IPS-18c (cell line): ENCODE measurements around the gene TUBA8.
"Not testable (repeated sequence)": the region's sequence is repeated elsewhere in the genome, so short reads cannot be mapped to it uniquely, and the experiment has no call there.

Source experiments
- H3K4me3 ChIP-seq: 2 replicates; pipeline ENCODE4 v1.7.0; 2013; ENCODE audit warnings: low read depth, mild to moderate bottlenecking, low read length, moderate library complexity; ENCODE audit not compliant: insufficient read depth
- H3K9me3 ChIP-seq: one replicate; pipeline ENCODE4 v1.6.1; 2013; ENCODE audit warnings: mild to moderate bottlenecking, low read length, moderate library complexity; ENCODE audit not compliant: control insufficient read depth, insufficient read depth

Gene TUBA8

GRCh38 chr22:18093661-18094060, 16.9 kb upstream of the TUBA8 start:
- peaks cover 2% of the 10 kb centered on the region for H3K9me3 ChIP-seq
- H3K4me3 ChIP-seq, result no peak overlapping the region

GRCh38 chr22:18095101-18095805, 15.4 kb upstream of the TUBA8 start:
- Histone ChIP-seq H3K4me3 (no peak overlapping the region), H3K9me3 (peaks cover 2% of the 10 kb centered on the region)

- no peak overlapping the region for H3K4me3 ChIP-seq
- H3K9me3 ChIP-seq, result peaks cover 2% of the 10 kb centered on the region
Measured at GRCh38 chr22:18096823-18097222, 13.8 kb upstream of the TUBA8 start.

GRCh38 chr22:18100781-18101180, 9.8 kb upstream of the TUBA8 start:
- H3K9me3 ChIP-seq, result peaks cover 3% of the 10 kb centered on the region
- H3K4me3 ChIP-seq, result no peak overlapping the region

GRCh38 chr22:18101536-18101935, 9.1 kb upstream of the TUBA8 start:
- Histone ChIP-seq H3K9me3 (peaks cover 6% of the 10 kb centered on the region), H3K4me3 (no peak overlapping the region)

GRCh38 chr22:18103527-18104269, 6.9 kb upstream of the TUBA8 start:
- Histone ChIP-seq H3K4me3 (no peak overlapping the region), H3K9me3 (peaks cover 7% of the 10 kb centered on the region)

- Histone ChIP-seq H3K9me3 (peaks cover 7% of the 10 kb centered on the region), H3K4me3 (no peak overlapping the region)
Measured at GRCh38 chr22:18104566-18104965, 6.0 kb upstream of the TUBA8 start.

DNA sequence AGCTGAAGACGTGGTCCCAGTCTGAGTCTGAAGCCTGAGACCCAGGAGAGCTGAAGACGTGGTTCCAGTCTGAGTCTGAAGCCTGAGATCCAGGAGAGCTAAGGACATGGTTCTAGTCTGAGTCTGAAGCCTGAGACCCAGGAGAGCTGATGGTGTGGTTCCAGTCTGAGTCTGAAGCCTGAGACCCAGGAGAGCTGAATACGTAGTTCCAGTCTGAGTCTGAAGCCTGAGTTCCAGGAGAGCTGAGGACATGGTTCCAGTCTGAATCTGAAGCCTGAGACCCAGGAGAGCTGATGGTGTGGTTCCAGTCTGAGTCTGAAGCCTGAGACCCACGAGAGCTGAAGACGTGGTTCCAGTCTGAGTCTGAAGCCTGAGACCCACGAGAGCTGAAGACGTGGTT, 4.6 kb upstream of the TUBA8 start:
- H3K4me3 ChIP-seq, H3K9me3 ChIP-seq: not testable (repeated sequence)

DNA sequence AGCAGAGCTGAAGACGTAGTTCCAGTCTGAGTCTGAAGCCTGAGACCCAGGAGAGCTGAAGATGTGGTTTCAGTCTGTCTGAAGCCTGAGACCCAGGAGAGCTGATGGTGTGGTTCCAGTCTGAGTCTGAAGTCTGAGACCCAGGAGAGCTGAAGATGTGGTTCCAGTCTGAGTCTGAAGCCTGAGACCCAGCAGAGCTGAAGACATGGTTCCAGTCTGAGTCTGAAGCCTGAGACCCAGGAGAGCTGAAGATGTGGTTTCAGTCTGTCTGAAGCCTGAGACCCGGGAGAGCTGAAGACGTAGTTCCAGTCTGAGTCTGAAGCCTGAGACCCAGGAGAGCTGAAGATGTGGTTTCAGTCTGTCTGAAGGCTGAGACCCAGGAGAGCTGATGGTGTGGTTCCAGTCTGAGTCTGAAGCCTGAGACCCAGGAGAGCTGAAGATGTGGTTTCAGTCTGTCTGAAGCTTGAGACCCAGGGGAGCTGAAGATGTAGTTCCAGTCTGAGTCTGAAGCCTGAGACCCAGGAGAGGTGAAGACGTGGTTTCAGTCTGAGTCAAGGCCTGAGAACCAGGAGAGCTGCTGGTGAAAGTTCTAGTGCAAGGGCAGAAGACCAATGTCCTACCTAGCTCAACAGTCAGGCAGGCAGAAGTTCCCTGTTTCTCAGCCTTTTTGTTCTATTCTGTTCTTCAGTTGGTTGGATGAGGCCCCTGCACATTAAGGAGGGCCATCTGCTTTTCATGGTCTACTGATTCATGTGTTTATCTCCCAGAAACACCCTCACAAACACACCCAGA, 3.9 kb upstream of the TUBA8 start:
- H3K4me3 ChIP-seq, H3K9me3 ChIP-seq: not testable (repeated sequence)

- Histone ChIP-seq H3K4me3 (no peak overlapping the region), H3K9me3 (peaks cover 7% of the 10 kb centered on the region)
Measured at GRCh38 chr22:18108187-18108586, 2.4 kb upstream of the TUBA8 start.

DNA sequence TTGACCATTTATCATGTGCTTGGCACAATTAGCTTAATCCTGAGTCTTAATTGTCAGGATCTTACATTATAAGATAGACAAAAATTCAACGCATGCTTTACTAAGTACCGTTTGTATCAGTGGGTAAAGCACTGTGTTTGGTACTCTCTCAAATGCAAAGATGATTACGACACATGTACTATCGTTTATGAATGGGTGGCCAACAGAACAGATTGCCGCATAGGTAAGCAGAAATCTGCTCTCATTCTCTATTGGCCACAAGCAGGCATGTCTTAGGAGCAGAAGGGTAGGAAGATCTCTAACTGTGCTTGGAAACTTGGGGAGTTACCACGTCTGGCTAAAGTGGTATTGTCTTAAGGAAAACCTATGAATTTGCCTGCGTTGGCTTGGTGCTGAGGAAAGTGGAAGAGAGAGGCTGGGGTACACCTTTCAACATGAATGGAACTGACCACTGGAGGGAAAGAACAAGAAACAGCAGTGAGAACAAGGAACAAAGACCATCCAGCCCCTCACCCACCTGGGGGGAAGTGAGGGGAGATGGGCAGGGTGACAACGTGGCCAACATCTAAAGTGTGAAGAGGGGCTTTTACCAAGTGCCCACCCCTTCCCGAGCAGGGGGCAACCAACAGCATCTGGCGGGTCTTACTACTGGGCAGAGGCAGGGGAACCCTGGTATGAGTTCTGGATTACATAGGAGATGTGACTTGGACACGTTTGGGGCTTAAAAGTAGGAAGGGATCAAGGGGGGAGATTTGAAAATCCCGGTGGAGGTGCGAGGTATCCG, 1.0 kb upstream of the TUBA8 start:
- Histone ChIP-seq H3K9me3 (peaks cover 7% of the 10 kb centered on the region), H3K4me3 (peak overlapping the region; percentile 49; the same call in 1 of the 2 replicates)

DNA sequence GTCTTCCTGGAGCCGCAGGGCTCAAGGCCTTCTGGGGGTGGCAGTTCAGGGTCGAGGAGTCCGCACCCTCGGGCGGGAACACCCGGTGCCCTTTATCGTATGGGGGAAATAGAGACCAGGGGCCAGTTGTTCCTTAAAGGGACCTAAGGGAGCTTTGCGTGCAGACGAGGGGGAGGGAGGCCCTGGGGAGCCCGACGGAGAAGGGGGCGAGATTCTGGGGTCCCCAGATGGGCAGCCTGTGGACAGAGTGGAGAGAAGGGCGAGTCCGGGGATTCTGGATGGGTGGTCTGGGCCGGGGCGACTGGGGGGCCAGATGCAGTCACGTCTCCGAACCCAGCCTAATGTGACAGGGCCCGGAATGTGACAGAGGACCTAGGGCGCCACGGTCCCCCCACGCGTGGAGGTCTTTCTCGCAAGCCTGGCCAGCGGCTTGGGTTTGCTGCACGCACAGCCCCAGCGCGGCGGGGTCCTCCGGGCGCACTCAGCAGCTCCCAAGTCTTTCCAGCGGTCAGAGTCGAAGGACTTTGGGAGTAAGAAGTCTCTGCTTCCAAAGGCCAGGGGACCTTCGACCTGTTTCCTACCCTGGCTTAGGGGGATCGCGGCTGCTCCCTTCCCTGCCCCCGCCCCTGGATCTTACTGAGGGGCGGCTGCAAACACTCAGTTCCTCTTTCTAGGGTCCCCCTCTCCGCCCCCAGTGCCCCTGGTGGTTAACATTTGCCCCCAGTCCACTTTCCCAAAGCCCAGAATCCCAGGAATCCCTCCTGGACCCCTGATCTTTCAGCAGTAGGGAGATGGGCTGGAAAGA, 547 bp downstream of the TUBA8 start:
- Histone ChIP-seq H3K9me3 (peaks cover 4% of the 10 kb centered on the region), H3K4me3 (peak overlapping the region; percentile 49)

GRCh38 chr22:18111759-18112330, 1.2 kb downstream of the TUBA8 start:
- Histone ChIP-seq H3K4me3 (no peak overlapping the region), H3K9me3 (peaks cover 2% of the 10 kb centered on the region)

DNA sequence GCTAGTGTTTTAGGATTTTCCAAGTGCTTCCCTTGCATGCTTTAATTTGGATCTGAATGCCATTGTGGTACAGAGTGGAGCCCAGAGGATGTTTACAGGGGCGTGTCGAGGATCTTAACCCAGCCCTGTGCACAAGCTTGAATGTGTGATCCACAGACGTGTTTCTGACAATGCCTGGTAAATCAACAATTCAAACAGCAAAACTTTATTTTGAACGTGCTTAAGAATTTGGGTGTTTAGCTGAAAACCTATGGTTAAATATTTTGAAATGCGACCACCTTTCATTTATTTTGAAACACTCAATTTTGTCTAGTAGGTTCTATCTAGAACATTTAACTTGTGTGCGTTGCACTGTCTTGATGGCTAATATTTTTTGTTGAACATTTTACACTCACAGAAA, 1.8 kb downstream of the TUBA8 start:
- Histone ChIP-seq H3K4me3 (no peak overlapping the region), H3K9me3 (peaks cover 2% of the 10 kb centered on the region)

DNA sequence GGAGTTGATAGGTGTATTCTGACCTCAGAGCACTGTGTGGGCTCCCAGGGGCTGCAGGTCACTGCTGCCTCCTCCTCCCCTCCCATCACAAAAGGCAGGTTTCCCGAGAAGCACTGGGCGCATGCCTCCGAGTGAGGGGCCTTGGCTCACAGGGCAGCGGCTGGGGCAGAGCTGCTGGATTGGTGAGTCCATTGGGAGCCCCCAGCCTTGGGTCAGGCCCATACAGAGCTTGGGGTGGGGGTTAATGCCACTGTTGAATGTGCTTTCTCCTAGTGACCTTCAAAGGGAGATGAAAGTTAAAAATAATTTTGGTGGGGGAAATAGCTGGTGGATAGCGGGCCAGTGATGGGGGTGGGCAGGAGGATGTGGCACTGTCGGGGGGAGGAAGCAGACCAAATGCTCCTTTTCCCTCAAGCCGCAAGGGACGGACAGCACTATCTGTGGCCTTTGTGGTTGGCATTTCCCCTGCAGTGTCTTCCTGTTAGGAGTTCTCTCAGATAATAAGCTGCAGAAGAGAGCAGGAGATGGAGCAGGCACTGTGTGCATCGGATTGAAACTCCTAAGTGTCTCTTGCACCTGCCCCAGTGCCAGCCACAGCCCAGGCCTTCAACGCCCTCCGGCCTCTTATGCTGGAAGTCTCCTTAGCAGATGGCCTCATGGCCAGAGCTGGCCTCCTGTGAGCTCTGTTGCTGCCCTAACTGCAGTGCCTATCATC, 3.2 kb downstream of the TUBA8 start:
- H3K9me3 ChIP-seq, result peaks cover 1% of the 10 kb centered on the region
- H3K4me3 ChIP-seq, result no peak overlapping the region

- Histone ChIP-seq H3K9me3 (peaks cover 2% of the 10 kb centered on the region), H3K4me3 (no peak overlapping the region)
Measured at GRCh38 chr22:18114495-18114894, 3.9 kb downstream of the TUBA8 start.
